Heart left ventricle (tissue), 13 donors: ENCODE data around the gene CYP3A4.

Experiments used
- POLR2A ChIP-seq, 2 donors: fragments of 450-650 bp; IDR thresholded peaks; one replicate each; pipeline ENCODE4 v1.6.1; 2017; ENCODE audit warnings: antibody characterized with exemption in 2 of 2, mild to moderate bottlenecking in 2 of 2, moderate library complexity in 2 of 2
- TF ChIP-seq, protein P1 (sequence below), 12 donors: fragments of 200-600 bp; sonication (generic) in 4 of 12; IDR thresholded peaks; one replicate each; pipeline versions ENCODE4 v1.5.0 to v1.8.0; 2018 to 2022; ENCODE audit warnings: antibody characterized with exemption in 12 of 12, mild to moderate bottlenecking in 5 of 12
- donor health status: ischemic (EF 13 %, LVEDD 7.1; RV severe dilation, severe dysfunction).
- donor health status: DM: no; HTN: yes; CAD: no.
- donor health status: DM: no; HTN: no; CAD: no.
- donor health status: ischemic (EF 25% LVEDD 6.9; RV normal size, moderate dysfunction).
- donor health status: ischemic (EF 25% LVEDD 5.7; RV mildly dilated, moderate dysfunction).
- donor health status: ischemic (EF 35%, LVEDD 5.7; RV mildly dilated, moderate dysfunction).
- donor health status: nonischemic (EF 11% LVEDD 7.7; RV severe dilation, severe dysfunction).
- donor health status: DM: yes; HTN: yes; CAD: no.
- donor health status: PGD.
- donor health status: ischemic (EF 29% LVEDD 5.4; RV normal size, mild dysfunction).
- donor health status: nonischemic (EF 23%, LVEDD 6.1; RV moderate dilation, normal function).

DNA sequence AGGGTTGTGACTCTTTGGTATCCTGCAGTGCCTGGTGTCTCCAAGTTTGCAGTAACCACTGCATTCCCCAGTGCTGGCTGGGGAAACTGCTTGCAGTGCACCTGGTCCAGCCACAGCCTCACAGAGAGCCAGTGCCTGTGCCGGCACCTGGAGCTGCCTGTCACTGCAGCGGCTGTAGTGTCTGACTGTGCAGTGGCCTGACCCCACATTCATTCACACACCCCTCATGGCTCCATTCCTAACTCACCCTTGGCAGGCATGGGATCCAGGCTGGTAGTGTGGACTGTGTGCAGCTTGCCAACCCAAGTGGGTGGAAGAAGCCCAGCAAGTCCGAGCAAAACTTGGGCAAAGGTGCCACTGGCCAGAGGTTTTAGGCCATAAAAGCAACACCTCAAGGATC, 40.1 kb upstream of the CYP3A4 start:
- TF ChIP-seq, protein P1, sequence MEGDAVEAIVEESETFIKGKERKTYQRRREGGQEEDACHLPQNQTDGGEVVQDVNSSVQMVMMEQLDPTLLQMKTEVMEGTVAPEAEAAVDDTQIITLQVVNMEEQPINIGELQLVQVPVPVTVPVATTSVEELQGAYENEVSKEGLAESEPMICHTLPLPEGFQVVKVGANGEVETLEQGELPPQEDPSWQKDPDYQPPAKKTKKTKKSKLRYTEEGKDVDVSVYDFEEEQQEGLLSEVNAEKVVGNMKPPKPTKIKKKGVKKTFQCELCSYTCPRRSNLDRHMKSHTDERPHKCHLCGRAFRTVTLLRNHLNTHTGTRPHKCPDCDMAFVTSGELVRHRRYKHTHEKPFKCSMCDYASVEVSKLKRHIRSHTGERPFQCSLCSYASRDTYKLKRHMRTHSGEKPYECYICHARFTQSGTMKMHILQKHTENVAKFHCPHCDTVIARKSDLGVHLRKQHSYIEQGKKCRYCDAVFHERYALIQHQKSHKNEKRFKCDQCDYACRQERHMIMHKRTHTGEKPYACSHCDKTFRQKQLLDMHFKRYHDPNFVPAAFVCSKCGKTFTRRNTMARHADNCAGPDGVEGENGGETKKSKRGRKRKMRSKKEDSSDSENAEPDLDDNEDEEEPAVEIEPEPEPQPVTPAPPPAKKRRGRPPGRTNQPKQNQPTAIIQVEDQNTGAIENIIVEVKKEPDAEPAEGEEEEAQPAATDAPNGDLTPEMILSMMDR (IDR thresholded peaks at IDR 0.05), result no peak
- TF ChIP-seq POLR2A (IDR thresholded peaks at IDR 0.05), result no peak
